Kidney glomerular epithelial cell (primary cell): ENCODE results near the gene TNFSF13.

ENCODE experiments used
- DNase-seq: peaks from one replicate; lab custom pipeline; 2025; lab: John Stamatoyannopoulos, UW

Gene TNFSF13

GRCh38 chr17:7575481-7575883 is 16.9 kb downstream of the TNFSF13 start:
- no peak for DNase-seq

GRCh38 chr17:7575959-7576358 is 17.4 kb downstream of the TNFSF13 start:
- DNase-seq = no peak

DNA sequence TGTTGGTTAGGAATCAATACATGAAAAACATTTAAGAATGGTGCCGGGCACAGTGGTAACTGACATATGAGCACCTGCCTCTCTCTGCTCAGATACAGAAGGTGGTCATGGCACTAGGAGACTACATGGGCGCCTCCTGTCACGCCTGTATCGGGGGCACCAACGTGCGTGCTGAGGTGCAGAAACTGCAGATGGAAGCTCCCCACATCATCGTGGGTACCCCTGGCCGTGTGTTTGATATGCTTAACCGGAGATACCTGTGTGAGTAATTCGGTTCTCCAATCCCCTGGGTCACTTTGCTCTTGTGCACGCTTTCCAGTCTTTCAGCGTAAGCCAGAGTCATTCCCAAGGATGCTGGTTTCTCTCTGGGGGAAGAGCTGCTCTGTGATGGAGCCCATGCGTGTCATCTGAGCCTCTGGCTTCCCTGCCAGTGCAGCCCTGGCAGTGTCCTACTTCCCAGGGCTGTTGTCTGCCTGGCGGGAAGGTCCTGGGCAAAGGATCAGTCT is 17.9 kb downstream of the TNFSF13 start:
- DNase-seq = no peak

GRCh38 chr17:7577327-7578199 is 19.0 kb downstream of the TNFSF13 start:
- DNase-seq = no peak

GRCh38 chr17:7579001-7579833 is 20.7 kb downstream of the TNFSF13 start, which contains the start of gene CD68:
Gene CD68, plus strand, starts transcription at chr17:7579638. Its CDS starts 40 bp downstream, at chr17:7579678.
- DNase-seq = peak; percentile 49

DNA sequence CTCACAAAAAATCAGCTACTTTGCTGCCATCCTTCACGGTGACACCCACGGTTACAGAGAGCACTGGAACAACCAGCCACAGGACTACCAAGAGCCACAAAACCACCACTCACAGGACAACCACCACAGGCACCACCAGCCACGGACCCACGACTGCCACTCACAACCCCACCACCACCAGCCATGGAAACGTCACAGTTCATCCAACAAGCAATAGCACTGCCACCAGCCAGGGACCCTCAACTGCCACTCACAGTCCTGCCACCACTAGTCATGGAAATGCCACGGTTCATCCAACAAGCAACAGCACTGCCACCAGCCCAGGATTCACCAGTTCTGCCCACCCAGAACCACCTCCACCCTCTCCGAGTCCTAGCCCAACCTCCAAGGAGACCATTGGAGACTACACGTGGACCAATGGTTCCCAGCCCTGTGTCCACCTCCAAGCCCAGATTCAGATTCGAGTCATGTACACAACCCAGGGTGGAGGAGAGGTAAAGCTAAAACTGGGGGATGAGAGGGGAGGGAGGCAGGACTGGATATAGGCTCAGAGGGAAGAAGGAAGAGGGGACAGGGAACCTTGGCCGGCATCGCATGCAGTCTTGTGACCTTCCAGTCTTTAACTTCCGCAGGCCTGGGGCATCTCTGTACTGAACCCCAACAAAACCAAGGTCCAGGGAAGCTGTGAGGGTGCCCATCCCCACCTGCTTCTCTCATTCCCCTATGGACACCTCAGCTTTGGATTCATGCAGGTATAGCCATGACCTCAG is 21.5 kb downstream of the TNFSF13 start:
- no peak for DNase-seq

GRCh38 chr17:7580604-7581575 is 22.3 kb downstream of the TNFSF13 start:
- no peak for DNase-seq

DNA sequence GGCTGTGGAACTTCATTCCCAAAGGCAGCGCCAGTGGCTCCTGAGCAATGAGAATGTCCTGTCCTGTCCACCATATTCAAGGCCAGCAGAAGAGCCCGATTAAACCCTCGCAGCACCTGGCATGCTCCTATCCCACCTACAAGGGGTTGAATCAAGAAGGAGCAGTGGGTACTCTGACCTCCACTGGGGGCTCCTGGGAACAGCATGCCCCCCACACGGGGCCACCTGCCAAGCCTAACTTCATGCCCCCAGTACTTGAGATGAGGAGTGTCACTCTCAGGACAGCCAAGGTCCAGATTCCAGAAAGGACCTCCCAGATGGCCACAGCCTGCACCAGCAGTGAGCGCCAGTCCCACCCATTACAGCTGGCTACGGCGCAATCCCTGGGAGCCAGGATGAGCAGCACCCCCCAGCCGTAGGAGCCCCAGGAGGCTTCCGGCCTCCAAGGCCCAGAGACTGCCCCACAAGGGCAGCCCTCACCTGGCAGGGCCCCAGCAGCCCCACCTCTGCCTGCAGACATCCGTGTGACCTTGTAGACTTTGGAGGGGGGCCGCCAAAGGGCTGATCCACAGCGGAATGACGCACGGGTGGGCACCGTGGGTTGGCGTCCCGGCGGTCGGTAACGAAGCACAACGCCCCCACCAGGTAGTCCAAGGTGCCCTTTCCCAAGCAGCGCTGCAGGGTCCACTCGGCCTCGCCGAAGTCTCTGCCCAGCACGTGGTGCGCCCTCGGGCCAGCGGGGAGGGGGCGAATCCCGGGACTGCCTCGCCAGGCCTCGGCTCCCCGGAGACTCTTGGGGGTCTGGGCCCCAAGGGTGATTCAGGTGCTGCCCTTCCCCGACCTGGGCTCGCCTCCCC is 24.1 kb downstream of the TNFSF13 start:
- no peak for DNase-seq

GRCh38 chr17:7583253-7584109 is 24.9 kb downstream of the TNFSF13 start, which contains the start of gene MPDU1:
Gene MPDU1, plus strand, starts transcription at chr17:7583852. Its CDS starts 11 bp downstream, at chr17:7583863.
- peak; percentile 98 for DNase-seq

GRCh38 chr17:7586673-7587419 is 28.3 kb downstream of the TNFSF13 start:
- DNase-seq = no peak

- DNase-seq = no peak
Observed at GRCh38 chr17:7587420-7588151, 29.0 kb downstream of the TNFSF13 start.

GRCh38 chr17:7588553-7589203 is 30.1 kb downstream of the TNFSF13 start:
- no peak for DNase-seq

- peak; percentile 27 for DNase-seq
Observed at GRCh38 chr17:7589204-7589868, 30.8 kb downstream of the TNFSF13 start.

GRCh38 chr17:7589891-7590691 is 31.5 kb downstream of the TNFSF13 start, which contains the start of gene SOX15:
Gene SOX15, minus strand, starts transcription at chr17:7590094. Its CDS starts 418 bp downstream, at chr17:7589676.
- DNase-seq = no peak

- DNase-seq = no peak
Observed at GRCh38 chr17:7590743-7591142, 32.2 kb downstream of the TNFSF13 start.
